ENCODE data around the gene EEF2K. TPM values are rescaled to one million over a fixed set of nuclear protein-coding genes. Genes with fewer than 3 reads are reported as not detected.

Gene EEF2K
- total RNA-seq, 1 donor from 2014 or later, result 19.3 TPM

DNA sequence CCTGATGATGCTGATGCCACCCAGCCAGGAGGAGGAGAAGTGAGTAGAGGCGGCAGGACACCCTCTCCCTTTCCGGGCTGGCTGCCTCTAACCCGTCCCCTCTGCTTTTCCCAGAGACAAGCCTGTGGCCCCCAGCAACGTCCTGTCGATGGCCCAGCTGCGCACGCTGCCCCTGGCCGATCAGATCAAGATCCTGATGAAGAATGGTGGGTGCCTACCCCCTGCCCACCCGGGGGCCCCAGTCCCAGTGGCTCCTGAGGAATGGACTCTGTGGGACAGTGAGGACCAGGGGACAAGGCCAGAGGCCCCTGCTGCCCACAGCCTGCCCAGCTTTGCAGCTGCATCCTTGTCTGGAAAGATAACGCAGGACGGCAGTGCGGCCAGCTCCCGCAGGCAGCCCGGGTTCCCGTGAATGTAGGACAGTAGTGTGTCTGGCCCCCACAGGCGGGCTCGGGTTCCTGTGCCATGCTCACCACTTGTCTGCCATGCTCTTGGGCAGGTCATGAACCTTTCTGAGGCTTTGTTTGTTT lies 111.0 kb downstream of the EEF2K start:
- peaks cover 4% of the 10 kb centered on the region for H3K27me3 Mint-ChIP-seq (ENCODE audit: unreplicated experiment)
- TF ChIP-seq, protein P1, sequence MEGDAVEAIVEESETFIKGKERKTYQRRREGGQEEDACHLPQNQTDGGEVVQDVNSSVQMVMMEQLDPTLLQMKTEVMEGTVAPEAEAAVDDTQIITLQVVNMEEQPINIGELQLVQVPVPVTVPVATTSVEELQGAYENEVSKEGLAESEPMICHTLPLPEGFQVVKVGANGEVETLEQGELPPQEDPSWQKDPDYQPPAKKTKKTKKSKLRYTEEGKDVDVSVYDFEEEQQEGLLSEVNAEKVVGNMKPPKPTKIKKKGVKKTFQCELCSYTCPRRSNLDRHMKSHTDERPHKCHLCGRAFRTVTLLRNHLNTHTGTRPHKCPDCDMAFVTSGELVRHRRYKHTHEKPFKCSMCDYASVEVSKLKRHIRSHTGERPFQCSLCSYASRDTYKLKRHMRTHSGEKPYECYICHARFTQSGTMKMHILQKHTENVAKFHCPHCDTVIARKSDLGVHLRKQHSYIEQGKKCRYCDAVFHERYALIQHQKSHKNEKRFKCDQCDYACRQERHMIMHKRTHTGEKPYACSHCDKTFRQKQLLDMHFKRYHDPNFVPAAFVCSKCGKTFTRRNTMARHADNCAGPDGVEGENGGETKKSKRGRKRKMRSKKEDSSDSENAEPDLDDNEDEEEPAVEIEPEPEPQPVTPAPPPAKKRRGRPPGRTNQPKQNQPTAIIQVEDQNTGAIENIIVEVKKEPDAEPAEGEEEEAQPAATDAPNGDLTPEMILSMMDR (IDR thresholded peaks at IDR 0.05; ENCODE audit: unreplicated experiment), result no peak
- H3K4me3 Mint-ChIP-seq (ENCODE audit: unreplicated experiment), result no peak overlapping the region
- peak overlapping the region; percentile 44 for H3K27ac Mint-ChIP-seq (ENCODE audit: unreplicated experiment)
- H3K9me3 Mint-ChIP-seq (ENCODE audit: unreplicated experiment), result no peaks in the 10 kb centered on the region
- DNase-seq (ENCODE audit: low spot score), result no peak
- H3K36me3 Mint-ChIP-seq (ENCODE audit: low read depth, unreplicated experiment), result peaks cover 27% of the 10 kb centered on the region
- no peaks in the 10 kb centered on the region for H3K4me1 Mint-ChIP-seq (ENCODE audit: unreplicated experiment)

DNA sequence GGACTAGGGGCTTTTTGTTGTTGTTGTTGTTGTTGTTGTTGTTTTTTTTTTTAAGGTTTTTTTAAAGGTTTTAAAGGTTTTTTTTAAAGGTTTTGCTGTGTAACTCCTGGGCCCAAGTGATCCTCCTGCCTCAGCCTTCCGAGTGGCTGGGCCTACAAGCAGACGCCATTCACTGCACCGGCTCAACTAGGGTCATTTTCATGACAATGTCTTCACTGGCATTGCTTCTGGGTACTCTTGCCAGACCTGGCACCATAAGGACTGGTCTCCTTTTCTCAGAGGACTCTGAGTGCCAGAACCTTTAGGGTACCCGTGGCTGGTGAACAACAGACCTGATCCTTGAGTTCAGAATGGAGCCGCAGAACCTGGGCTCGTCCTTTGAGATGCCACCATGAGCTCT lies 111.5 kb downstream of the EEF2K start:
- no peaks in the 10 kb centered on the region for H3K4me1 Mint-ChIP-seq (ENCODE audit: unreplicated experiment)
- DNase-seq (ENCODE audit: low spot score), result no peak
- no peak overlapping the region for H3K4me3 Mint-ChIP-seq (ENCODE audit: unreplicated experiment)
- TF ChIP-seq, protein P1 (IDR thresholded peaks at IDR 0.05; ENCODE audit: unreplicated experiment), result no peak
- H3K36me3 Mint-ChIP-seq (ENCODE audit: low read depth, unreplicated experiment), result peaks cover 27% of the 10 kb centered on the region
- no peaks in the 10 kb centered on the region for H3K9me3 Mint-ChIP-seq (ENCODE audit: unreplicated experiment)
- peak overlapping the region; percentile 44 for H3K27ac Mint-ChIP-seq (ENCODE audit: unreplicated experiment)
- peaks cover 4% of the 10 kb centered on the region for H3K27me3 Mint-ChIP-seq (ENCODE audit: unreplicated experiment)

DNA sequence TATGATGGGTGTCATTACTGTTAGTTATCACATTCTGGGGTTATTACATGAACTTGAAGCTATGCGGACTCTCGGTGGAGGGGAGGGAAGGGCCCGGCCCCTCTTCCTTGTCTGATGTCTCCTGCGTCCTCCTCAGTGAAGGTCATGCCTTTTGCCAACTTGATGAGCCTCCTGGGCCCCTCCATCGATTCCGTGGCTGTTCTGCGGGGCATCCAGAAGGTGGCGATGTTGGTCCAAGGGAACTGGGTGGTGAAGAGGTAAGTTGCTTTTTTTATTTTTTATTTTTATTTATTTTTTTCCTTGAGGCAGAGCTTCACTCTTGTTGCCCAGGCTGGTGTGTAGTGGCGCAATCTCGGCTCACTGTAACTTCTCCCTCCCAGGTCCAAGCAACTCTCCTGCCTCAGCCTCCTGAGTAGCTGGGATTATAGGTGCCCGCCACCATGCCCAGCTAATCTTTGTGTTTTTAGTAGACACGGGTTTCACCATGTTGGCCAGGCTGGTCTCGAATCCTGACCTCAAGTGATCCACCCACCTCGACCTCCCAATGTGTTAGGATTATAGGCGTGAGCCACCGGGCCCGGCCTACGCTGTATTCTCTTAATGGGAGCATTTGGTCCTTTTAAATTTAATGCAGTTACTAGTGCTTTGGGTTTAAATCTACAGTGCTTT lies 112.7 kb downstream of the EEF2K start:
- peaks cover 2% of the 10 kb centered on the region for H3K27me3 Mint-ChIP-seq (ENCODE audit: unreplicated experiment)
- no peaks in the 10 kb centered on the region for H3K4me1 Mint-ChIP-seq (ENCODE audit: unreplicated experiment)
- no peak overlapping the region for H3K27ac Mint-ChIP-seq (ENCODE audit: unreplicated experiment)
- H3K9me3 Mint-ChIP-seq (ENCODE audit: unreplicated experiment), result no peaks in the 10 kb centered on the region
- H3K4me3 Mint-ChIP-seq (ENCODE audit: unreplicated experiment), result no peak overlapping the region
- TF ChIP-seq, protein P1 (IDR thresholded peaks at IDR 0.05; ENCODE audit: unreplicated experiment), result peak; percentile 71
- peaks cover 26% of the 10 kb centered on the region for H3K36me3 Mint-ChIP-seq (ENCODE audit: low read depth, unreplicated experiment)
- DNase-seq (ENCODE audit: low spot score), result peak; percentile 68

DNA sequence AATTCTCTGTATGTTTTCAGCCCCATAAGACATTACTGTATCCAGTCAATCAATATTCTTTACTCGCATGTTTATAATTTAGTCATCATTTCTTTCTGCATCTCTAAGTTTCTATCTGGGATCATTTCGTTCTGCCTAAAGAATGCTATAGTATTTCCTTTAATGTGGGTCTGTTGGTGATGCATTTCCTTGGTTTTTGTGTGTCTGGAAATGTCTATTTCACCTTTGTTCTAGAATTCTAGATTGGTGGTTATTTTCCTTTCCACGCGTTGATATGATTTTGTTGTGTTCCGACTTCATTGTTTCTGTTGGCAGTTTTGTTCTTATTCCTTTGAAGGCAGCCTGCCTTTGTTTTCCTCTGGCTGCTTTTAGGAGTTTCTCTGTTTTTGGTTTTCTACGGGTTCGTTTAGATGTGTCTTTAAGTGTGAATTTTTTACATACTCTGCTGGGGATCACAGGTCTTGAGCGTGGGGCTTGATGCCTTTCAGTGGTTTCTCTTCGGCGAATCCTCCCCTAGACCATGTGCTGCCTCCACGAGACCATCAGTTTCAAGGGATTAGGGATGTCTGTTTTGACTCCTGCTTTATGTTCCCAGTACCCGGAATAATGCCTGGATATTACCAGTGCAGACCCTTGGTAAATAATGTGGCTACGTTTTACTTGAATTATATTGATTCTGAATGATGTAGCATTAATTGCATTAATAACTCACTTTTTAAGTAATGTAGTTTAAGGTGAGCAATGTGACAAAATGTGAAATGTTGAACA lies 114.7 kb downstream of the EEF2K start:
- Mint-ChIP-seq H3K4me3 (ENCODE audit: unreplicated experiment) (no peak overlapping the region), H3K27ac (ENCODE audit: unreplicated experiment) (no peak overlapping the region), H3K36me3 (ENCODE audit: low read depth, unreplicated experiment) (peaks cover 24% of the 10 kb centered on the region), H3K9me3 (ENCODE audit: unreplicated experiment) (no peaks in the 10 kb centered on the region), H3K4me1 (ENCODE audit: unreplicated experiment) (no peaks in the 10 kb centered on the region), H3K27me3 (ENCODE audit: unreplicated experiment) (peaks cover 2% of the 10 kb centered on the region)
- DNase-seq (ENCODE audit: low spot score), result no peak
- TF ChIP-seq, protein P1 (IDR thresholded peaks at IDR 0.05; ENCODE audit: unreplicated experiment), result no peak

Measured in endothelial cell (in vitro differentiated cells).